HG03095 (cell line): ENCODE data around the gene DAPL1.
"Not testable (repeated sequence)": the region's sequence is repeated elsewhere in the genome, so short reads cannot be mapped to it uniquely, and the experiment has no call there.

Experiments used
- ATAC-seq: cut with Tn5 transposase; IDR thresholded peaks from one replicate; pipeline ENCODE4 v1.9.1; 2021; ENCODE audit warnings: moderate library complexity; ENCODE audit not compliant: unreplicated experiment

The DAPL1 gene

DNA sequence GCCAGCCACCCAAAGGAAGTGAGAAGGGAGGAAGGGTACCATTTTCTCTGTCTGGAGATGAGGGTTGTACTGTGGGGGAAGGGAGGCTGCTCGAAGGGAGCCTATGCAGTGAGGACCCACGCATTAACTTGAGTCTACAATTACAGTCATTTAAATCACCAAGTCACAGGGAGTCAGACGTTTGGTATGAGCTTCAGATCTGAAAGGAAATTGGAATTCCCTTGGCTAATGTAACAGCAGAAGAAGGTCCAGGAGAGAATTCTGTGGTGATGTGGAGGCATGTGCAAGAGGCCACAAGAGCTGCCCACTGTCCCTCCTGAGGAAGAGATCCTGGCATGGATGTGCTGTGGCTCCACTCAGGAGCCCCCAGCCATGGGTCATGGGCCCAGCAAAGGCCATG lies 22.5 kb downstream of the DAPL1 start:
- no peak for ATAC-seq

DNA sequence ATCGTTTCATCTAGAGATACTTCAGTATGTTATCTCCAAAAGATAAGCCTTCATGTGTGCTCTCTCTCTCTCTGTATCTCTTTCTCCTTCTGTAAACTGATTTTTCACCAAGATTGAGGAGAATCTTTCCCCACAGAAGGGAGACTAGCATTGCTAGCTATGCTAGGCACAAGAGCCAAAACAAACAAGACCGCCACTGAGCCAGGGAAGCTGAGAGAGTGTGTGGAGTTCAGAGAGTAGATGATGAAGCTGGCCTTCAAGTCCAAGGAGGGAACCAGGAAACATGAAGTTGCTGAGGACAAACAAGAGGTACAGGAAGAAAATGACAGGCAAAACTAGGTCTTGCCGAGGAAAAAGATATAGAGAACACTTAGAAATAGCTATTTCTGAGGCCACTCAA lies 23.4 kb downstream of the DAPL1 start:
- no peak for ATAC-seq

DNA sequence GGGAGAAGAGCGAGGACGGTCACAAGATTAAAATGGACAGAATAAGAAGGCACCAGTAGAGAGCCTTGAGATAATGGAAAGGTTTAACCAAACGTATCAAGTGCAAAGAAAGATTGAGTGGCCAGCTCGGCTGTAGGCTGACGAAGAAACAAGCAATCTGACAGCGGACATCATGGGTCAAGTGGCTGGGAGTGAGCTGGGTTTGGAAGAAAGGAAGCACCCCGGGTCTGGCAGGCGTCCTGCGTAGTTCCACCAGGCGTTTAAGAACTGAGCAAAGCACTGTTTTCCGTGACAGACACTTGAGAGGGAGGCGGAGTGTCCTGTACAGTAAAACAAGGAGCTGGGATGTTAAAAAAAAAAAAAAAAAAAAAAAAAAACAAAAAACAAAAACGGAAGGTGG lies 27.1 kb downstream of the DAPL1 start:
- ATAC-seq, result no peak

DNA sequence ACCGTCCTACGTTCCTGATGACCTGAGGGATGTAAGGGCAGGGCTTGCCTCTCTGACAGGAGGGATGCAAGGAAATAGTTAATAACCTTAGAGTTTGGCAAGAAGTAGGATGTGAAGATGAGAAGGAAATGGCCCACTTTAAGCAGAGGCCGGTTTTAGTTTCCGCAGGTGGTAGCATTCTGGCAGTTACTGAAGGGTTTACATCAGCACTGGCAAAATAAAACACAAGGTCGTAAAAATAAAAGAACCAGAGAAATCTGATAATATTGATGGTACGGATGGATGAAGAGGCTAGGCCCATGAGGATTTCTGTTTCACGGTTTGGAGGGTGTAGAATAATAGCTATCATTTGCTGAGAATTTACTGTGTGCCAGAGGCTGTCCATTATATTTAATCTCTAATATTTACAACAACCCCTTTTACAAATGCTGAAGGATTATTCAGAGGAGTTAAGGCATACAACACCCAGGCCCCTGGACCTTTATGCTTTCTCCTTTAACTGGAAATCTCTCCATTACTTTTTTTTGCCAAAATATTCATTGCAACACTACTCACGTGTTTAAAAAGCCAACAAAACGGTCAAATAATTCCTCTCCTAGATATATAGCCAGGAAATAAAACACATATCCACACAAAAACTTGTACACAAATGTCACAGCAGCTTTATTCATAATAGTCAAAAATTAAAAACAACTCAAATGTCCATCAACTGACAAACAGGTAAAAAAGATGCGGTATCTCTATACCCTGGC lies 28.5 kb downstream of the DAPL1 start:
- ATAC-seq, result no peak

DNA sequence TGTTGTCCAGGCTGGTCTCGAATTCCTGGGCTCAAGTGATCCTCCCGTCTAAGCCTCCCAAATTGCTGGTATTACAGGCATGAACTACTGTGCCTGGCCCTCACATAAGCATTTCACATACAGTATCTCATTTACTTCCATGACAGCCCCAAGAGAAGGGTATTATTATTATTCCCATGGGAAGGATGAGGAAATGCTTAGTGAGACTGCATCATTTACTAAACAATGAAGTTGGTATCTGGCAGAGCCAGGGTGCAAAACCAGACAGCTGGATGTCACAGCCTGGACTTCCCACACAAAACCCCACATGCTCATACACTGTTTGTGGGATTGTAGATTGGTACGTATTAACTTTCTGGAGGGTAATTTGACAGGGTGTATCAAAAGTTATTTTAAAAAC lies 29.9 kb downstream of the DAPL1 start:
- no peak for ATAC-seq

DNA sequence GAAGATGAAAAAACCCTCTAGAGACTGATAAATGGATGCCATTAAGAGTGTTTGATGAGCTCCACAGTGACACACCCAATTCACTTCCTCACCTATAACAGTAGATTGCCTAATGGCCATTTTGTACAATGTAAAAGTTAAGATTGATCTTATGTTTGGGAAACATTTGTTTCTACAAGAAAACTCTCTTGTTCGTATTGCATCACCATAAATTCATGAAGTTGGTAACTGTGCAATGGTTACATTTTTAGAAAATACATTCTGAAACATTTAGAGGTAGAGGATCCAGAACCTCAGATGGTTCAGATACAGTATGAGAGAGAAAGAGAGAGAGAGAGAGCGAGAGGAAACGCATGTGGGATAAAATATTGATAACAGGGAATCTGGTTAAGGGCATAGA lies 31.8 kb downstream of the DAPL1 start:
- no peak for ATAC-seq

DNA sequence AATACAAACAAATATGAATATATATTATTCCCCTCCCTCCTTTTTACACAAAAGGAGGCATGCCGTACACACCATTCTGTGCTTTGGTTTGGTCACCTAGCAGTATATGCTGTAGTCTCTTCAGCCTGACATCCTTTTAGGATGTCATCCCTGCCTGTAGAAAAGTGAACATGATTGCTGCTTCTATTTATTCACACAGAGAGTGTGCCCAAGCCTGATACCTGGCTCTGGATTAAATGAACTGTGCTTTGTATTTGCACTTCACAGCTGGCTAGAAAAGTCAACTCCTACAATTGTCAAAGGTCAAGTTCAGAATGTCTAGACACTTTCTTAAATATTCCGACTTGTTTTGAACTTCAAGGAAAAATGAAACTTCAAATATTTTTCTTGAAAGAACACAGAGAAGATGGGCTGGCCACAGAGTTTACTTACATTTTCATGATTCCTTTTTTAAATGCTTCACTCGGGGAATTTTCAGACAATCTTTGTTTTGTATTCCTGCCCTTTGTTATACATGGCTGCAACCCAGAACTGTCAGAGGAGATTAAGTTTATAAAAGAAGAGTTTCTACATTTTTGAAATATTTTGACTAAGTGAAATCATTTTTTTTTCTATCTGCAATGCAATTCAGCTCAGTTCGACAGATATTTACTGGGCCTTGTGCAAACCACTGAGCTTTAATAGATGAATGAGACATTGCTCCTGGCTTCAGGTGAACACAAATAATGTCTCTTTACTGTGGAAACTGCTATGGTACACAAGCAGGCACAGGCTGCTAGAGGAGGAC lies 33.5 kb downstream of the DAPL1 start:
- ATAC-seq, result no peak

DNA sequence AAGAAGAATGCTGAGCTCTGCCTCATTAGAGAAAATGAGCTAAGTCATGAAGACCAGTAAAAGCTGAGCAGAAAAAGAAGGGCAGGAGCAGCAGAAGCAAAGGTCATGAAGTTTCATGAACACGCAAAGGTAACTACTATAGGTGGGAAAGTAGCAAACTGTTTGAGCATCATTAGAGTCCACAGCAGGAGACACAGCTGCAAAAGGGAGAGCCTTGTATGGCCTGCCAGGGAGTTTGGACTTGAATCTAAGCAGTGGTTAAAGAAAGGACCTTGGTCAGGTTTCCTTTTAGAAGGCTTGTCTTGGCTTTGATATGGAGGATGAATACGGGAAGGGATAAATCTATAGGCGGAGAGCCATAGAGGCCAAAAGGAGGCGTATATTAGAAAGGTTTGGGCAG lies 34.0 kb downstream of the DAPL1 start:
- no peak for ATAC-seq

DNA sequence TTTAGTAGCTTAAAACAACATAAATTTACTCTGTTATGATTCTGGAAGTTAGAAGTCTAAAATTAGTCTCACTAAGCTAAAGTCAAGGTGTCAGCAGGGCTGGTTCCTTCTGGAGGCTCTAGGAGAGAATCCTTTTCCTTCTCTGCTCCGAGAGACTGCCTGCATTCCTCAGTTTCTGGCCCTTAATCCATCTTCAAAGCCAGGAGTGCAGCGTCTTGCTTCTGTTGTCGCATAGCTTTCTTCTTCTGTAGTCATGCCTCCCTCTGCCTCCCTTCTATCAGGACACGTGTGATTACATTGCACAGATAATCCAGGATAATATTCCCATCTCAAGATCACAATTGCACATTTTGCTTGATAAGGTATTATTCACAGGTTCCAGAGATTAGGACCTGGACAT lies 35.1 kb downstream of the DAPL1 start:
- ATAC-seq, result no peak

DNA sequence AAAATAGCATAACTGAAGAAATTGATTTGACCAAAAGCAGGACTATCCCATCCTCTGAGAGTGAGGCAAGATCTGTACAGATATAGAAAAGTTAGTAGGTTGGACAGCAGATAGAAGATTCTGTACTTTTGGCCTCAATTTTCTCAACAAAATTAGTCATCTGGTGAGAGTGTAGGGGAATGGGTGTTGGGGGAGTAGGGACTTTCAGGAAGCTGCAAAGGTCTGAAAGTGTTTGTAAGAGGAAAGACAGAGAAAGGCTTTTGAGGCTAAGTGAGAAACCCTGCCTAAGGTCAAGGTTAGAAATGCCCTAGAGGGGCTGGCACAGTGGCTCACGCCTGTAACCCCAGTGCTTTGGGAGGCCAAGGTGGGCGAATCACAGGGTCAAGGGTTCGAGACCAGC lies 40.3 kb downstream of the DAPL1 start:
- no peak for ATAC-seq

DNA sequence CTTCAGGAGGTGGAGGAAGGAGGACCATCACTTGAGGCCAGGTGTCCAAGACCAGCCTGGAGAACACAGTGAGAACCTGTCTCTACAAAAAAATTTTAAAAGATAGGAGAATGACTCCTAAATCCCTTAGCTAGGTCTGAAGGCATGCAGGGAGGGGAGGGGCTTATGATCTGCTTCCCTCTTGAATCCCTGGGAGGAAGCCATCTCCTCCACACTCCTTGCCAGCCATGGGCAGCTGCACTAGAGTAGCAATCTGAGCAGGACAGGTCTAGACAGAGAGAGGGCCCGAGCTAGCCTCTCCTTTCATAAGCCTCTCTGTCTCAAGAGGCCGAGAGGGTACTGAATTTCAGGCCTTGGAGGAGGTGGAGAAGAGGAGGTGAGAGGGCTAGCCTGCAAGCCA lies 42.5 kb downstream of the DAPL1 start:
- no peak for ATAC-seq

DNA sequence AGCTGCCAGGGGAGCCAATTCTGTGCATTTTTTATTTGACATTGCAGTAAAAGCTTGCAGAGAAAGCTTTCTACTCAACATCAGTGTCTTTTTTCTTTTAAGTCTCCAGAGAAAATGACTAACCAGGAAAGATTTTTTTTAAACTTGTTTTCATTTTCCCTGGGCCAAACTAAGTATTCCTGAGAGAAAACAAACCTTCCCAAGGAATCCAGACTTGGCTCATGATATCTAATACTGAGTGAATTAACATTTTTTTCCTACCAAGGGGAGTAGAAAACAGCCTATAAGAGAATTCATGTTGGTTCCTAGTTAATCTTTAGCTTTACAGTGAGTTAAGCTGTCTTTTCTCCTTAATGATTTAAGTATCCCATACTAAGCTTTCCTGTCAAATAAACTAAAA lies 46.7 kb downstream of the DAPL1 start:
- no peak for ATAC-seq

DNA sequence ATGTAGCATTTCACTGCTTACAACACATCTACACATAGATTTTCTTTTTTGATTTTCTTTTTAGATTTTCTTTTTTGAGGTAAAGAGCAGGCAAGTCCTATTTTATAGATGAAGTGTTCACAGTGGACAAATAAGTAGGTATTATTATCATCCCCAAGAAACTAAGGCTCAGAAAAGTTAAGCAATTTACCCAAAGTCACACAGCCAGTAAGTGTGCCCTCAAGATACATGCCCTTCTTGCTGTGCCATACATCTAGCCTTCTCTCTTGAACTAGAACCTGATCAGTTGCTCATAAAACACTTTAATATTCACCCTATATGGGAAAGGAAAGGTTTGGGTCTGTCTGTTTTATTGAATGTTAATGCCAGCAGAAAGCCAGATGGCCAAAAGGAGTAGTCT lies 50.3 kb downstream of the DAPL1 start:
- ATAC-seq, result no peak

DNA sequence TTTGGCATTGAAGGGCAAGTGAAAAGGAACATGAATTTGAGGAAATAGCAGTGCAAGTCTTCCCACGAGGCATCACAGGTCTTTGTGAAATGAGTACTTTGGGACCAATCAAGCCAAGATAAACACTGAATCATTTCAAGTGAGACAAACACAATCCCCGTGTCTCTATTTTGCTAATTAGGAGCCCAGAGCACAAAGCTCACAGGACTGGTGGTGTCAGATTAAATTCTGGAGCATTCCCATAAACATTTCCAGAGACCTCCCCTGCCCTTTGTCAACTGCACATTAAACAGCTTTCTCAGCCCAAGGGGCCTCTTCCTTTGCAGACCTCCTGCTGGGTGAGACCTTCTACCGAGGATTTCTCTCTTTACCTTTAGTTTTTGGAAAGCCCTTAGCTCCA lies 50.7 kb downstream of the DAPL1 start:
- no peak for ATAC-seq

DNA sequence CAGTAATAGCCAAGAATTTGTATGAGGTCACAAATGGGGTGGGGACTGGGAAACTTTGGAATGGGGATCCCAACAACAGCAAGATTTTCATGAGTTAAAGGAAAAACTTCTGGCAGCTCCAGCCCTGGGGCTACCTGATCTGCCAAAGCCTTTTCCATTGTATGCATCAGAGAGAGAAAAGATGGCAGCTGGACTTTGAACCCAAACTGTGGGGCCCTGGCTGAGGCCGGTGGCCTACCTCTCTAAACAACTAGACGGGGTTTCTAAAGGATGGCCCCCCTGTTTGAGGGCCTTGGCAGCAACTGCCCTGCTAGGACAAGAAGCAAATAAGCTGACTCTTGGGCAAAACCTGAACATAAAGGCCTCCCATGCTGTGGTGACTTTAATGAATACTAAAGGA lies 52.4 kb downstream of the DAPL1 start:
- not testable (repeated sequence) for ATAC-seq

DNA sequence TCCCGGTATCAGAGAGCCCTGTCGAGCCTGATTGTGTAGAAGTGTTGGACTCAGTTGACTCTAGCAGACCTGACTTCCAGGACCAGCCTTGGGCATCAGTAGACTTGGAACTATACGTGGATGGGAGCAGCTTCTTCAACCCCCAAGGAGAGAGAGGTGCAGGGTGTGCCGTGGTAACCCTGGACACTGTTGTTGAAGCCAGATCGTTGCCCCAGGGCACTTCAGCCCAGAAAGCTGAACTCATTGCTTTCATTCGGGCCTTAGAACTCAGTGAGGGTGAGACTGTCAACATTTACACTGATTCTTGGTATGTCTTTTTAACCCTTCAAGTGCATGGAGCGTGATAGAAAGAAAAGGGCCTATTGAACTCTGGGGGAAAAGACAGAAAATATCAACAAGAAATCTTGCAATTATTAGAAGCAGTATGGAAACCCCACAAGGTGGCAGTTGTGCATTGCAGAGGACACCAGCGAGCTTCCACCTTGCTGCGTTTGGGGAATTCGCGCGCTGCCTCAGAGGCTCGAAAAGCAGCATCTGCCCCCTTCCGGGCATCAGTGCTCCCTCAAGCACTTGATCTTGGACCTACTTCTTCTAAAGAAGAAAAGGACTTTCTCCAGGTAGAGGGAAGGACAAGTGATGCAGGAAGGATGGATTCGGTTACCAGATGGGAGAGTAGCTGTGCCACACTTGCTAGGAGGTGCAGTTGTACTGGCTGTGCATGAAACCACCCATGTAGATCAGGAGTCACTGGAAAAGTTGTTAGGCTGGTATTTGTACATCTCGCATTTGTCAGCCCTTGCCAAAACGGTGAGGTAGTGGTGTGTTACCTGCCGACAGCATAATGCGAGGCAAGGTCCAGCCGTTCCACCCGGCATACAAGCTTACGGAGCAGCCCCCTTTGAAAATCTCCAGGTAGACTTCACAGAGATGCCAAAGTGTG lies 53.2 kb downstream of the DAPL1 start:
- not testable (repeated sequence) for ATAC-seq

DNA sequence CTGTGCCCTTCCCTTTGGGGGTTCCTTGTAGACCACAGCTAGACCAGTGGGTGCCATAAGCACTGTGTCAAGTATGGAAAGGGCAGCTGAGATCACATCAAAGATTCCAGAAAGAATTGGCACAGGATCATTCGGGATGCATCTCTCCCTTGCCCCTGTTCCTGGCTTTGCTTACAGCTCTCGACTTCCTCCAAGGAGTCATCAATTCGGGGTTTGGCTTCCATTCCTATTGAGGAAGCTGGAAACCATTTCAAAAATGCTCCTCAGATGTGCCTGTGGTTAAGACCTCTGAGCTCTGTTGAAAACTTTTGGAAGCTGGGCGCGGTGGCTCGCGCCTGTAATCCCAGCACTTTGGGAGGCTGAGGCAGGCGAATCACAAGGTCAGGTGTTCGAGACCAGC lies 65.1 kb downstream of the DAPL1 start:
- ATAC-seq, result not testable (repeated sequence)

DNA sequence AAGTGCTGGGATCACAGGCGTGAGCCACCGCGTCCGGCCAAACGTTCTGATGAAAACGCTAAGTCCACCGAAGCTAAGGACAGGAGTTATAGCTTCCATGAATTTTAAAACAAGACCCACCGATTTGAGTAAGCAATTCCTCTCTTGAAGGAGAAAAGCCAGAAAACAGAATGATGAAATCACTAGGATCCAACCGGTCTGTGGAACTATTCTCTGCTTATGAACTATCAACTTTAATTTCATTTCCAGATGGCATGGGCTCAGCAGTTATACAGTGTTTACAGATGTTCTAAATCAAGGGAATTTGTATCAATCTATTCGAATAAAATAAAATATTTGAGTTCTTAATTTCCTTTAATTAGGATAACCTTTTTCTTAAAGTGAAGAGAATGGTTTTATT lies 66.5 kb downstream of the DAPL1 start:
- ATAC-seq, result not testable (repeated sequence)

DNA sequence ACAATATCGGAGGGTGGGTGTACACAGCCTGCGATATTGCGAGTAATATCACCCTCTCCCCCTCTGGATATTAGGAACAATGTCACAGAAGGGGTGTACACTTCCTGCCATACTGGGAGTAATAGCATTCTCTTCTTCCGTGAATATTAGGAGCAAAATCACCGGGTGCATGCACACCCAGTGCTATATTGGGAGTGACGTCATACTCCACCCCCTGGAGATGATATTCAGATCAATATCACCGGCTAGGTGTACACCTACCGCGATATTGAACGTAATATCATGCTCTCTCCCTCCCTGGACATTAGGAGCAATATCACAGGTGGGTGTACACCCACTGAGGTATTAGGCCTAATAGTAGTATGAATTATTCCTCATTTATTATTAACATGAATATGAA lies 70.4 kb downstream of the DAPL1 start:
- ATAC-seq, result not testable (repeated sequence)
